HG03135 (cell line): ENCODE data around the gene BIRC5.
A peak's percentile ranks its signal among the peaks of the same experiment; 100 is the strongest.

Experiments used
- ATAC-seq: cut with Tn5 transposase; IDR thresholded peaks from one replicate; pipeline ENCODE4 v1.9.1; 2021; ENCODE audit warnings: mild to moderate bottlenecking, moderate library complexity; ENCODE audit not compliant: unreplicated experiment

Gene BIRC5

GRCh38 chr17:78183916-78184315 lies 30.1 kb upstream of the BIRC5 start:
- ATAC-seq: no peak

GRCh38 chr17:78184351-78184750 lies 29.7 kb upstream of the BIRC5 start:
- ATAC-seq: no peak

GRCh38 chr17:78184868-78185267 lies 29.2 kb upstream of the BIRC5 start:
- no peak for ATAC-seq

GRCh38 chr17:78185981-78186691 lies 27.9 kb upstream of the BIRC5 start:
- ATAC-seq: no peak

GRCh38 chr17:78186692-78187595 lies 27.1 kb upstream of the BIRC5 start, which contains the start of the genes AFMID and TK1:
Gene AFMID, plus strand, starts transcription at chr17:78187362. Its CDS starts 9 bp downstream, at chr17:78187371.
Gene TK1, minus strand, starts transcription at chr17:78187052. Its CDS starts 58 bp downstream, at chr17:78186994.
- ATAC-seq: peak; percentile 91

- ATAC-seq: no peak
Measured at GRCh38 chr17:78196716-78197115, 17.3 kb upstream of the BIRC5 start.

- ATAC-seq: no peak
Measured at GRCh38 chr17:78197147-78197832, 16.8 kb upstream of the BIRC5 start.

- ATAC-seq: no peak
Measured at GRCh38 chr17:78200451-78200850, 13.6 kb upstream of the BIRC5 start.

- no peak for ATAC-seq
Measured at GRCh38 chr17:78202666-78203065, 11.4 kb upstream of the BIRC5 start.

- ATAC-seq: no peak
Measured at GRCh38 chr17:78204387-78205123, 9.5 kb upstream of the BIRC5 start.

- no peak for ATAC-seq
Measured at GRCh38 chr17:78205124-78205775, 8.8 kb upstream of the BIRC5 start.

- ATAC-seq: no peak
Measured at GRCh38 chr17:78206298-78206697, 7.8 kb upstream of the BIRC5 start.

- ATAC-seq: no peak
Measured at GRCh38 chr17:78208486-78208885, 5.6 kb upstream of the BIRC5 start.

GRCh38 chr17:78210111-78210510 lies 3.9 kb upstream of the BIRC5 start:
- no peak for ATAC-seq

GRCh38 chr17:78211032-78211431 lies 3.0 kb upstream of the BIRC5 start:
- no peak for ATAC-seq

- ATAC-seq: no peak
Measured at GRCh38 chr17:78214706-78215061, 631 bp downstream of the BIRC5 start.

GRCh38 chr17:78219396-78220150 lies 5.5 kb downstream of the BIRC5 start:
- no peak for ATAC-seq

- no peak for ATAC-seq
Measured at GRCh38 chr17:78223061-78223460, 9.0 kb downstream of the BIRC5 start.

- no peak for ATAC-seq
Measured at GRCh38 chr17:78223765-78224164, 9.7 kb downstream of the BIRC5 start.
